RWPE1 (cell line): ENCODE results near the gene YWHAB.

Experiments used
- CTCF ChIA-PET: fragments of 350-600 bp; sonication (Branson Sonifier 250); formaldehyde crosslinking; extraction: SDS; loops from one replicate; lab custom pipeline; 2021; lab: Yijun Ruan, JAX
- POLR2A ChIA-PET: fragments of 400-600 bp; formaldehyde crosslinking; extraction: SDS; loops from one replicate; lab custom pipeline; 2020; ENCODE audit warnings: antibody characterized with exemption; ENCODE audit not compliant: low non-redundant PET; lab: Yijun Ruan, JAX
- DNase-seq: peaks from one replicate; pipeline ENCODE4 v3.0.0; 2012; ENCODE audit warnings: low spot score
- H3K27ac ChIP-seq: fragments of 450-650 bp; 2 replicates; pipeline ENCODE4 v1.5.1; 2017
- CTCF ChIP-seq: fragments of 450-650 bp; conservative IDR thresholded peaks from 2 replicates; pipeline ENCODE4 v1.5.1; 2017; ENCODE audit warnings: low read depth, mild to moderate bottlenecking

The YWHAB gene

GRCh38 chr20:44885392-44886265 is at the start of gene YWHAB:
YWHAB (plus strand) TSS chr20:44885705; CDS start chr20:44901534, 15,829 bp downstream.
- DNase-seq, result peak; percentile 100
- ChIA-PET POLR2A (interaction anchor here (1.0 kb wide), 1 partner anchor 11 kb away, joined by 5 read pairs; no protein-coding TSS in a partner anchor), CTCF (interaction anchor here (0.7 to 1.3 kb wide), 3 partner anchors 19 to 171 kb away, joined by 4 read pairs; partner anchors contain the start of gene CCN5)
- TF ChIP-seq CTCF, result peak; percentile 22
- peak within 1 kb of the TSS; percentile 95 for H3K27ac ChIP-seq

- DNase-seq, result no peak
- no peak for TF ChIP-seq CTCF
- ChIA-PET CTCF (interaction anchor here (1.6 kb wide), 1 partner anchor 30 kb away, joined by 4 read pairs; no protein-coding TSS in a partner anchor), POLR2A (no interaction called here)
- H3K27ac ChIP-seq, result no peak overlapping the region
Observed at GRCh38 chr20:44836601-44837120, 48.8 kb upstream of the YWHAB start.

DNA sequence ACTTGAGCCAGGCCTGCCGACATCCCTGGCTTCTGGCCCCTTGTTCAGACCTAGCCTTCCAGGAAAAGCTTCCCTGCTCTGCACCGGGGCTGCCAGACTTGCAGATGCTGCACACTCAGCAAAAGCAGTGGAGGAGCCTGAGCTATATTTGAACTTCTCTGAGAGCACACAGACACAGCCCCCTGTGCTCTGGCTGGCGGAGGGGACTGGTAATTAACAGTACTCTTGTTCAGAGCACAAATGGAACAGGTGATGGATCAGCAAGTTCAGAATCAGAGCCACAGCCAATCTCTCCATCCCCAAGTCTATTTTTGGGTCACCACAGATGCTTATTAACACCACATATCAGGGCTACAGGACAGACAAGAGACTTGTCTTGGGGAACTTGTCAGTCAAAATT is 47.6 kb upstream of the YWHAB start:
- ChIA-PET POLR2A (no interaction called here), CTCF (interaction anchor here (0.6 kb wide), 1 partner anchor 12 kb away, joined by 3 read pairs; no protein-coding TSS in a partner anchor)
- DNase-seq, result no peak
- no peak for TF ChIP-seq CTCF
- no peak overlapping the region for H3K27ac ChIP-seq

DNA sequence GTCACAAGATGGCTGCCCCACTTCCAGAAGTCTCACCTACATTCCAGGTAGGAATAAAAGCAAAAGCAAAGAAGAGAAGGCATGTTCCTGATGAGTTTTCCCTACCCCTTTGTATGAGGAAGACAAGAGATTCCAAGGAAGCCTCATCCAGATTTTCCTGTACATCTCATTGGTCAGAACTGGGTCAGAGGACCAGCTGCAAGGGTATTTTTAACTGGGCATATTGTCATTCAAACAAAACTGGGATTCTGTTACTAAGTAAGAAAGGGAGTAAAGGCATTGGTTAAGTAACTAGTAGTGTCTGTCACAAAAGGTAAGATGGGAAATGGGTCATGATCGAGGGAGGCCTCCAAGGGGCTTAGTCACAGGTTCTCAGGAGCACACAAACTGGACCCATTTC is 47.0 kb upstream of the YWHAB start:
- ChIA-PET CTCF (no interaction called here), POLR2A (no interaction called here)
- DNase-seq, result no peak
- H3K27ac ChIP-seq, result no peak overlapping the region
- TF ChIP-seq CTCF, result no peak

GRCh38 chr20:44839481-44839880 is 46.0 kb upstream of the YWHAB start:
- CTCF ChIA-PET, result interaction anchor here (0.6 to 0.8 kb wide), 4 partner anchors 28 to 279 kb away, joined by 3 read pairs; no protein-coding TSS in a partner anchor
- no peak overlapping the region for H3K27ac ChIP-seq
- DNase-seq, result no peak
- no peak for TF ChIP-seq CTCF
- POLR2A ChIA-PET, result no interaction called here

DNA sequence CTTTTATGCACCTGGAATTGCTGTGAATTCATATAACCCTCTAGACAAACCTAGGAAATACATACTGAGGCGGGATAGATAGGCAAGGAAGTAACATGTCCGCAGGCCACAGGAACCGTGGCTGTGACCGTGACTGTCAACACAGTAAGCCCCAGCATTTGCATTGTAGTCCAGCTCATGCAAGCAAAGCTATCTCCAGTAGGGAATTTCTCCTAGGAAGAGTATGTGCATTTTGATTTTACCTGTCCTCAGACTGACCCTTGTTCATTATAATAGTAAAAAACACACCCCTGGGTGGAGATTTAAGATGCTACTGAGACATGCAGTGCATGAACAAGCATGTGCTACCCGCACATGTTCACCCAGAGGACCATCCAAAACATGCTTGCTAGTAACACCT is 44.7 kb upstream of the YWHAB start:
- TF ChIP-seq CTCF, result no peak
- POLR2A ChIA-PET, result no interaction called here
- DNase-seq, result no peak
- CTCF ChIA-PET, result no interaction called here
- no peak overlapping the region for H3K27ac ChIP-seq
